T-helper 2 cell treated with Interferon-gamma antibody and Interleukin-4, amounts not matched to agents 100 ng/mL and 5 ng/mL, for 36 hours (primary cell): ENCODE measurements around the gene DAZ4. TPM values are rescaled to one million over a fixed set of nuclear protein-coding genes. Genes with fewer than 3 reads are reported as not detected.
"Not testable (repeated sequence)": the region's sequence is repeated elsewhere in the genome, so short reads cannot be mapped to it uniquely, and the experiment has no call there.

Source experiments
- intact Hi-C: fragments of 100-400 bp; cut with micrococcal nuclease; formaldehyde crosslinking; loops from one replicate; pipeline ENCODE4 v1.15.1; 2023
- total RNA-seq: library from RNA; stranded (reverse); gene quantifications from 2 replicates; pipeline ENCODE4 v1.2.3, GENCODE V29; 2022

Gene DAZ4
- total RNA-seq, result not detected in 2 replicates

DNA sequence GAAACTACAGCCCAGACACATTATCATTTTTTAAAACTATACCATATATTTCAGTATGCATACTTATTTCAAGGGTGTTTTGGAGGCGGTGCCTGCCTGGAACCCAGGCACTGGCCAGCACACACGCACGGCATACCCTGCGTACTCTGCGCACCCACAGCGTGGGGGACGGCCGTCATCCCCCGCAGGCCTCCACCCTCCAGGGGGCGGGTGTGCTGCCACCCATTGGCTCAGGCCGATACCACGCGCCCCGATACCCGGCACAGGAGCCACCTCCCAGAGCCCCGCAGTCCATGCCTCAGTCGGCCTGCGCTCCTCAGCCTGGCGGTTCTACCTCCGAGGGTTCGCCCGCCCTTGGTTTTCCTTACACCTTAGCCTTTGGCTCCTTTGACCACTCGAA lies at the start of gene DAZ4:
Gene DAZ4, plus strand, starts transcription at position 301 of the 400 bp plus-strand sequence. CDS start 208 bp downstream, outside the sequence.
- intact Hi-C loops, result not testable (repeated sequence)

DNA sequence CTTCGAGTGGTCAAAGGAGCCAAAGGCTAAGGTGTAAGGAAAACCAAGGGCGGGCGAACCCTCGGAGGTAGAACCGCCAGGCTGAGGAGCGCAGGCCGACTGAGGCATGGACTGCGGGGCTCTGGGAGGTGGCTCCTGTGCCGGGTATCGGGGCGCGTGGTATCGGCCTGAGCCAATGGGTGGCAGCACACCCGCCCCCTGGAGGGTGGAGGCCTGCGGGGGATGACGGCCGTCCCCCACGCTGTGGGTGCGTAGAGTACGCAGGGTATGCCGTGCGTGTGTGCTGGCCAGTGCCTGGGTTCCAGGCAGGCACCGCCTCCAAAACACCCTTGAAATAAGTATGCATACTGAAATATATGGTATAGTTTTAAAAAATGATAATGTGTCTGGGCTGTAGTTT lies 20.4 kb upstream of the DAZ4 start, which contains the start of gene DAZ3:
Gene DAZ3, minus strand, starts transcription at position 101 of the 400 bp plus-strand sequence. CDS start 208 bp downstream, outside the sequence.
- intact Hi-C loops, result not testable (repeated sequence)

DNA sequence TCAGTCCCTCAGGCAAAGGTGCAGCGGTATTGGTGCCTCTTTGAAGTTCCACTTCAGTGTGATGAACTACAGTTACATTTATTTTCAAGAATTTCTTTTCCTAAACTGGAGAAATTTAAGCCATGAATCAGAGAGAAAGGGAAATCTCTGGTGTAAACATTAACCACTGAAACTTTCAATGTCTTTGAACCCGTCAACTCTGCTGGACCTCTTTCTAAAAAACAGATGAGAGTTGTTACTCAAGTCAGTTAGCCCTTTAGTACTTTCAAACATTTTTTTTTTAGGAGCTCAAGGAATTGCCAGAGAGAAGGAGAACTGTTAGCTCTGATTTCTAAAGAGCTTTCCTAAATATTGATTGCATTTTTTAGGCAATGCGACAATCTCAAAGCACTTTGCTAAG lies 11.9 kb upstream of the DAZ4 start:
- intact Hi-C loops, result not testable (repeated sequence)

GRCh38 chrY:24824184-24824879 lies 9.4 kb upstream of the DAZ4 start:
- intact Hi-C loops, result not testable (repeated sequence)

DNA sequence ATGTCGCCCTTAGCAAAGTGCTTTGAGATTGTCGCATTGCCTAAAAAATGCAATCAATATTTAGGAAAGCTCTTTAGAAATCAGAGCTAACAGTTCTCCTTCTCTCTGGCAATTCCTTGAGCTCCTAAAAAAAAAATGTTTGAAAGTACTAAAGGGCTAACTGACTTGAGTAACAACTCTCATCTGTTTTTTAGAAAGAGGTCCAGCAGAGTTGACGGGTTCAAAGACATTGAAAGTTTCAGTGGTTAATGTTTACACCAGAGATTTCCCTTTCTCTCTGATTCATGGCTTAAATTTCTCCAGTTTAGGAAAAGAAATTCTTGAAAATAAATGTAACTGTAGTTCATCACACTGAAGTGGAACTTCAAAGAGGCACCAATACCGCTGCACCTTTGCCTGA lies 8.7 kb upstream of the DAZ4 start:
- intact Hi-C loops, result not testable (repeated sequence)

Other genes starting within 250 kb of the DAZ4 start
- gene BPY2B, start 215.9 kb upstream of the DAZ4 start, total RNA-seq, result not detected in 2 replicates
- gene DAZ3, start 20.5 kb upstream of the DAZ4 start, total RNA-seq, result not detected in 2 replicates
- gene BPY2C, start 218.2 kb downstream of the DAZ4 start, total RNA-seq, result not detected in 2 replicates